Measurements from ENCODE around the gene ELK4.

Gene ELK4

GRCh38 chr1:205615789-205616188, 16.0 kb downstream of the ELK4 start:
- no peak for DNase-seq (ENCODE audit: low read depth)
- TF ChIP-seq CTCF (IDR thresholded peaks at IDR 0.05; ENCODE audit: insufficient read depth, low read depth, low read length, missing control alignments), result no peak
- H3K4me3 ChIP-seq (ENCODE audit: low read depth, low read length), result no peak overlapping the region

DNA sequence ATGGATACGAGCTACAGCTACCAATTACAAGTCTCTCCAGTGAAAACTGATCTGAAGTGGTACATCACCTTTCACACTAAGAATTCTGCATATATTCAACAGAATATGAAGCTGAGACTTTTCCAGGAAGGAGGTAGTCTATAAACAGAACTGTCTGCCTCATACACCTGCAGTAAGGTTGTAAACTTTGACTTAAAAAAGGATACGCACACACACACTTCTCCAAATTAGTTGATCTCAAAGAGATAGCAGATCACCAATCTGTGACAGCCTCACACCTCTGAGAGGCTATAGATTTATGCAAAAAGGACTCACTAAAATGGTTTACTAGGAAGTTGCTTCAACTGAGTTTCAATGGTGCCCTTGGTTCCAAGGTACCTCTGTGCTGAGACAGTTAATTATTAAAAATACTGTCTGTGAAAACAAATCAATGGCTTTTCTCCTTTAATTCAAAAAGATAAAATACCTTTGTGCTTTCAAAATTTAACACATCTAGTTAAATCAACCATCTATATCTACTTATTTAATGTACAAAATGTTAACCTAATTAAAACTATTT, 17.9 kb downstream of the ELK4 start:
- no peak overlapping the region for H3K4me3 ChIP-seq (ENCODE audit: low read depth, low read length)
- no peak for TF ChIP-seq CTCF (IDR thresholded peaks at IDR 0.05; ENCODE audit: insufficient read depth, low read depth, low read length, missing control alignments)
- no peak for DNase-seq (ENCODE audit: low read depth)

DNA sequence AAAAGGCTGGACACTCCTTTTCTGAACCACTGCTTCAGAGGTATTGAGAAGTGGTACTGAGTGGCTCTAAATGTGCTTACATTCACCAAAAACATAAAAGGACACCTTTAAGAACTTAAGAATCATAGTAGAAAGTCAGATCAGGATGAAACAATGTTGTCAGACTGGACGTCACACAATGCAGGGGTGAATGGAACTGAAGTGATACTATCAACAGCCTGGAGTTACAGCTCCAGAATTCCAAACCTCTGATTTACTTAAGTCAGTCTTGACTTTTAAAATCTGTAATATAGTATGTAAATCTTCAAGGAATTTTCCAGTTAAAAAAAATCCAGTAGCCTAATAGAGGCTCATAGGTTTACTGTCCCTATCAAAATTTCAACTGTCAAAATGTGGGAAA, 19.3 kb downstream of the ELK4 start:
- no peak for DNase-seq (ENCODE audit: low read depth)
- no peak overlapping the region for H3K4me3 ChIP-seq (ENCODE audit: low read depth, low read length)
- no peak for TF ChIP-seq CTCF (IDR thresholded peaks at IDR 0.05; ENCODE audit: insufficient read depth, low read depth, low read length, missing control alignments)

DNA sequence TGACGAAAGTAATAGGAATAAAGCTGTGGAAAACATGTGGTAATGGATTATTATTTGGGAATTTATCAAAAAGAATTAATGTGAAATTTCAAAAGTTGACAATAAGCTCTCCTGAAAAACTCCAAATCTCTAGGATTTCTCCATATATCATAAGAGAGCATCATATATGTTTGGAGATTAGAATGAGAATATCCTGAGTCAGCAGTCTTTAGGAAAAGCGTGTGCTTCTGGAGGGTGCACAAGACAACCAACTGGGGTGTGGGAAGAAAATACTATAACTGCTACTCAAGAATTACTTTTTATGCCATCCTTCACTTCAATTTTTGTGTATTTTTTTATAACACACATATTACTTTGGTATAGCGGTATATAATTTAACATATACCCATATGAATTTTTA, 19.7 kb downstream of the ELK4 start:
- no peak for DNase-seq (ENCODE audit: low read depth)
- H3K4me3 ChIP-seq (ENCODE audit: low read depth, low read length), result no peak overlapping the region
- no peak for TF ChIP-seq CTCF (IDR thresholded peaks at IDR 0.05; ENCODE audit: insufficient read depth, low read depth, low read length, missing control alignments)

DNA sequence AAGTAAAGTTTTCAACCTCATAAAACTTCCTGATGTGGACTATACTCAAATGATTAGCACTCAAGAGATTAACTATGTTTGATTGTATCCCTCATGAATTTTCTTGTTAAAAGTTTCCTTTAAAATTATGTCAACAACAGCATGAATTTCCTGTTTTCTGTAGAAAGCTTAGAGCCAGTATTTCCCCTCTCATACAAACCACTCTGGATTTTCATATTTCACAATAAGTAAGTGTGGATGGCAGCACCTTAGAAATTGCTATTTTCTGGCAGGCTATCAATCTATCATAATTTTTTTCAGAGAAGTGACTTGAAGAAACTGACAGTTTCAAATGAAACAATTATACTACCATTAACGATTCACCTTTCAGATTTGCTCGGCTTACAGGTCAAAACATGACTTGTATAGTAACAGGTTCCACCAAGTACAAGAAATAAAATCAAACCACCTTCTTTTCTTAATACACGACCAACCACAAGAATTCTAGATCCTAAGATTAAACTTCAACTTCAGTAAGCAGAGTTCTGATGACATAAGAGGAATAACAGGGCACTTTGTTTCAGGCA, 20.8 kb downstream of the ELK4 start:
- no peak for TF ChIP-seq CTCF (IDR thresholded peaks at IDR 0.05; ENCODE audit: insufficient read depth, low read depth, low read length, missing control alignments)
- no peak for DNase-seq (ENCODE audit: low read depth)
- H3K4me3 ChIP-seq (ENCODE audit: low read depth, low read length), result no peak overlapping the region

GRCh38 chr1:205610036-205610435, 21.8 kb downstream of the ELK4 start:
- DNase-seq (ENCODE audit: low read depth), result no peak
- no peak overlapping the region for H3K4me3 ChIP-seq (ENCODE audit: low read depth, low read length)
- no peak for TF ChIP-seq CTCF (IDR thresholded peaks at IDR 0.05; ENCODE audit: insufficient read depth, low read depth, low read length, missing control alignments)

Data from GM12865 (cell line).